AG04449 (cell line): Measurements from ENCODE around the gene STRIP1.

Experiments
- CTCF ChIA-PET: fragments of 350-600 bp; formaldehyde crosslinking; extraction: SDS; loops from one replicate; lab custom pipeline; 2021; ENCODE audit warnings: antibody characterized with exemption; lab: Yijun Ruan, JAX
- POLR2A ChIA-PET: fragments of 400-600, 350-600 bp; formaldehyde crosslinking; extraction: SDS; loops from one replicate; lab custom pipeline; 2020; ENCODE audit warnings: antibody characterized with exemption, inconsistent platforms; lab: Yijun Ruan, JAX
- DNase-seq: peaks from one replicate; pipeline ENCODE4 v3.0.0-alpha.2; 2010; ENCODE audit warnings: low read depth, low spot score
- H3K4me3 ChIP-seq: 2 replicates; pipeline ENCODE4 v1.5.1; 2011; ENCODE audit warnings: low read depth, mild to moderate bottlenecking, control low read depth, low read length
- CTCF ChIP-seq: IDR thresholded peaks from one replicate; pipeline ENCODE4 v1.5.1; 2011; ENCODE audit warnings: mild to moderate bottlenecking, moderate library complexity, low read length, control low read depth, inconsistent platforms; ENCODE audit not compliant: insufficient read depth; ENCODE audit errors: missing control alignments

STRIP1 gene

GRCh38 chr1:110050602-110051261 is 16.3 kb downstream of the STRIP1 start:
- no peak for DNase-seq
- POLR2A ChIA-PET, result interaction anchor here (0.9 to 2.8 kb wide), 2 partner anchors 9 to 16 kb away, joined by 3 to 15 read pairs; partner anchors contain the start of gene STRIP1
- CTCF ChIA-PET, result interaction anchor here (4.6 to 27.2 kb wide), 7 partner anchors 2 to 445 kb away, joined by 15 to 935 read pairs (median 39); partner anchors contain the start of genes STRIP1 and UBL4B
- no peak for TF ChIP-seq CTCF
- H3K4me3 ChIP-seq, result no peak overlapping the region

DNA sequence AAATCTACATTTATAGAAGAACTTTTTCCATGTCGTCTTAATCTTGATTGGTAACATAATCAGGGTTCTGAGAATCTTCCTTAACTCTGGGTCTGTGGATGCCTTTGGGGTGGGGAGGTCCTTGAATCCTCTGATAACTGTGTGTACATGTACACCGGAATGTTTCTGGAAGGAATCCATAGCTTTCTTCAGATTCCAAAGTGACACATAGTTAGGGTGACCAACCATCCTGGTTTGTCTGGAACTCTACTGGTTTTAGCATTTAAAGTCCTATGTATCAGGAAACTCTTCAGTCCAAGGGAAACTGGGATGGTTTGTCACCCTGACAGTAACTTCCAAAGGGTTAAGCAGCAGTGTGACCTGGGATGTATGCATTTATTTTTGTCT is 16.8 kb downstream of the STRIP1 start:
- DNase-seq, result no peak
- no peak overlapping the region for H3K4me3 ChIP-seq
- POLR2A ChIA-PET, result interaction anchor here (0.9 to 2.8 kb wide), 2 partner anchors 9 to 16 kb away, joined by 3 to 15 read pairs; partner anchors contain the start of gene STRIP1
- TF ChIP-seq CTCF, result no peak
- CTCF ChIA-PET, result interaction anchor here (1.2 to 27.2 kb wide), 9 partner anchors 2 to 445 kb away, joined by 3 to 935 read pairs (median 31); partner anchors contain the start of genes STRIP1 and UBL4B

DNA sequence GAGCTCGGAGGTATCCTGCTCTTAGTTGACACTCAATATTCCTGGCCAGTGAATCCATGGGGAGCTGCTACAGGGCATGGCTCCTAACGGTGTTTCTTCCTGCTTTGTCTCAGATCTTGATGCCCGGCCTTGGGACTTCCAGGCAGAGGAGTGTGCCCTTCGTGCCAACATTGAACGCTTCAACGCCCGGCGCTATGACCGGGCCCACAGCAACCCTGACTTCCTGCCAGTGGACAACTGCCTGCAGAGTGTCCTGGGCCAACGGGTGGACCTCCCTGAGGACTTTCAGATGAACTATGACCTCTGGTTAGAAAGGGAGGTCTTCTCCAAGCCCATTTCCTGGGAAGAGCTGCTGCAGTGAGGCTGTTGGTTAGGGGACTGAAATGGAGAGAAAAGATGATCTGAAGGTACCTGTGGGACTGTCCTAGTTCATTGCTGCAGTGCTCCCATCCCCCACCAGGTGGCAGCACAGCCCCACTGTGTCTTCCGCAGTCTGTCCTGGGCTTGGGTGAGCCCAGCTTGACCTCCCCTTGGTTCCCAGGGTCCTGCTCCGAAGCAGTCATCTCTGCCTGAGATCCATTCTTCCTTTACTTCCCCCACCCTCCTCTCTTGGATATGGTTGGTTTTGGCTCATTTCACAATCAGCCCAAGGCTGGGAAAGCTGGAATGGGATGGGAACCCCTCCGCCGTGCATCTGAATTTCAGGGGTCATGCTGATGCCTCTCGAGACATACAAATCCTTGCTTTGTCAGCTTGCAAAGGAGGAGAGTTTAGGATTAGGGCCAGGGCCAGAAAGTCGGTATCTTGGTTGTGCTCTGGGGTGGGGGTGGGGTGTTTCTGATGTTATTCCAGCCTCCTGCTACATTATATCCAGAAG is 19.4 kb downstream of the STRIP1 start:
- peak; percentile 93 for TF ChIP-seq CTCF
- CTCF ChIA-PET, result interaction anchor here (0.7 to 27.2 kb wide), 25 partner anchors 1 to 442 kb away, joined by 3 to 935 read pairs (median 4); partner anchors contain the start of genes ALX3, STRIP1 and UBL4B
- DNase-seq, result no peak
- no peak overlapping the region for H3K4me3 ChIP-seq
- POLR2A ChIA-PET, result interaction anchor here (0.7 kb wide), 1 partner anchor 50 kb away, joined by 4 read pairs; no protein-coding TSS in a partner anchor

- no peak overlapping the region for H3K4me3 ChIP-seq
- ChIA-PET POLR2A (interaction anchor here (2.2 kb wide), 1 partner anchor 21 kb away, joined by 7 read pairs; the partner anchor contains the start of gene STRIP1), CTCF (interaction anchor here (0.7 to 26.6 kb wide), 7 partner anchors 10 to 440 kb away, joined by 3 to 935 read pairs (median 30); partner anchors contain the start of genes STRIP1 and UBL4B)
- DNase-seq, result no peak
- TF ChIP-seq CTCF, result no peak
Observed at GRCh38 chr1:110055493-110056284, 21.3 kb downstream of the STRIP1 start.

DNA sequence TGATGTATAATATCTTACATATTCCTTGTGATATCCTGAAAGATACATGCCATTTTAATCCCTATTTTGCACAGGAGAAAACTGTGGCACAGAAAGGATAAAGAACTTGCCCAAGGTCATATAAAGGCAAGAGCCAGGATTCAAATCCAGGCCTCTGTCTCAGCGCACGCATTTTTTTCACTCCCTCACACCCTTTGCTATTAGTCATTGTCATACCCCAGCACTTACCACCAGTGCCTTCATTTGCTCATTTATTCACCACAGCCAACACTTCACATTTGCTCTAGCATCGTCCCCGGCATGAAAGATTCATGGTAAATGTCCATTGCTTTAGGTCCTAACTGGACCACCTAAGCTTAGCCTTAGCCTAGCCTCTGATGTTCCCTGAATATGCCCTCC is 21.9 kb downstream of the STRIP1 start:
- DNase-seq, result no peak
- no peak for TF ChIP-seq CTCF
- CTCF ChIA-PET, result interaction anchor here (0.7 to 26.6 kb wide), 9 partner anchors 10 to 439 kb away, joined by 3 to 935 read pairs (median 5); partner anchors contain the start of genes STRIP1 and UBL4B
- H3K4me3 ChIP-seq, result no peak overlapping the region
- POLR2A ChIA-PET, result interaction anchor here (1.2 to 2.2 kb wide), 2 partner anchors 9 to 21 kb away, joined by 4 to 7 read pairs; partner anchors contain the start of gene STRIP1
